IPS-18a (cell line): ENCODE measurements around the gene SLAMF9.
A peak's percentile ranks its signal among the peaks of the same experiment; 100 is the strongest.

Source experiments
- H3K27ac ChIP-seq: one replicate; pipeline ENCODE4 v1.5.1; 2013; ENCODE audit warnings: low read length
- H3K27me3 ChIP-seq: one replicate; pipeline ENCODE4 v1.6.1; 2013; ENCODE audit warnings: mild to moderate bottlenecking, low read length; ENCODE audit not compliant: control insufficient read depth, insufficient read depth
- H3K36me3 ChIP-seq: one replicate; pipeline ENCODE4 v1.6.1; 2013; ENCODE audit warnings: low read depth, low read length; ENCODE audit not compliant: control insufficient read depth
- H3K4me1 ChIP-seq: one replicate; pipeline ENCODE4 v1.6.1; 2013; ENCODE audit warnings: low read depth, low read length; ENCODE audit not compliant: control insufficient read depth
- H3K4me3 ChIP-seq: one replicate; pipeline ENCODE4 v1.5.1; 2013; ENCODE audit warnings: low read length
- H3K9ac ChIP-seq: one replicate; pipeline ENCODE4 v1.6.1; 2013; ENCODE audit warnings: mild to moderate bottlenecking, low read length, moderate library complexity
- H3K9me3 ChIP-seq: one replicate; pipeline ENCODE4 v1.6.1; 2013; ENCODE audit warnings: low read depth, low read length; ENCODE audit not compliant: control insufficient read depth

Gene SLAMF9

GRCh38 chr1:159929155-159930051 lies 24.6 kb downstream of the SLAMF9 start:
- no peaks in the 10 kb centered on the region for H3K9me3 ChIP-seq
- H3K9ac ChIP-seq = no peak overlapping the region
- H3K27ac ChIP-seq = no peak overlapping the region
- peaks cover 8% of the 10 kb centered on the region for H3K27me3 ChIP-seq
- H3K4me1 ChIP-seq = no peaks in the 10 kb centered on the region
- H3K4me3 ChIP-seq = no peak overlapping the region
- H3K36me3 ChIP-seq = peaks cover 39% of the 10 kb centered on the region

DNA sequence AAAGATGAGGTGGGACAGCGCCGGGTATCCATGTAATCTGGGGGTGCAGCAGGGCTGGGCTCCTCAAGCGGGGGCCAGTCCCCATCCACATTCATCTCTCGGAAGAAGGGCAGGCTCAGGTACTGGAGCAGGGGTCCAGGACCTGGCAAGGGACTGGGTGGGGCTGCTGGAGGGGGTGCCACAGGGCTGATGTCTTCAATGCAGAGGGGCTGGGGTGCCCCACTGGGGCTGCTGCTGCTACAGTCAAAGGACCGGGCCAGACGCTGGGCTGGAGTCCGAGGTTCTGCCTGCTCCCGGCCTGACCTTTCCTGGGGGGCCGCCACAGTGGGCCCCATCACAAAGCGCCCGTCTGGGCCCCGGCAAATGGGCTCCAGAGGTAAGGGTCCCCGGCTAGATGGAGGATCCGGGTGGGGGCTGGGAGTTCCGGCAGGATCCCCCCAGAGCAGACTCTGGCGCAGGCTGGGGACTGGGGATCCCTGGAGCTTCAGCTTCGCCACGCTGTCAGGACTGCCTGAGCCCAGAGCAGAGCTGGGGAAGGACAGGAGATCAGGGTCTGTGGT lies 25.5 kb downstream of the SLAMF9 start:
- no peak overlapping the region for H3K4me3 ChIP-seq
- H3K27ac ChIP-seq = no peak overlapping the region
- H3K36me3 ChIP-seq = peaks cover 38% of the 10 kb centered on the region
- H3K9me3 ChIP-seq = no peaks in the 10 kb centered on the region
- no peak overlapping the region for H3K9ac ChIP-seq
- H3K27me3 ChIP-seq = peaks cover 17% of the 10 kb centered on the region
- peaks cover 3% of the 10 kb centered on the region for H3K4me1 ChIP-seq

GRCh38 chr1:159927849-159928431 lies 26.1 kb downstream of the SLAMF9 start:
- Histone ChIP-seq H3K9me3 (no peaks in the 10 kb centered on the region), H3K9ac (no peak overlapping the region), H3K4me3 (no peak overlapping the region), H3K27me3 (peaks cover 18% of the 10 kb centered on the region), H3K4me1 (peaks cover 10% of the 10 kb centered on the region), H3K27ac (no peak overlapping the region), H3K36me3 (peaks cover 36% of the 10 kb centered on the region)

- Histone ChIP-seq H3K27ac (no peak overlapping the region), H3K4me1 (peaks cover 12% of the 10 kb centered on the region)
Observed at GRCh38 chr1:159927211-159927848, 26.7 kb downstream of the SLAMF9 start.

GRCh38 chr1:159925719-159926078 lies 28.3 kb downstream of the SLAMF9 start:
- Histone ChIP-seq H3K4me3 (peak overlapping the region; percentile 78), H3K27ac (no peak overlapping the region), H3K9me3 (no peaks in the 10 kb centered on the region), H3K9ac (peak overlapping the region; percentile 68), H3K36me3 (peaks cover 29% of the 10 kb centered on the region), H3K4me1 (peaks cover 12% of the 10 kb centered on the region), H3K27me3 (peaks cover 18% of the 10 kb centered on the region)

More at GRCh38 chr1:159927211-159927848, 26.7 kb downstream of the SLAMF9 start:
- Histone ChIP-seq H3K4me3 (no peak overlapping the region), H3K9me3 (no peaks in the 10 kb centered on the region), H3K9ac (no peak overlapping the region), H3K36me3 (peaks cover 35% of the 10 kb centered on the region), H3K27me3 (peaks cover 18% of the 10 kb centered on the region)

DNA sequence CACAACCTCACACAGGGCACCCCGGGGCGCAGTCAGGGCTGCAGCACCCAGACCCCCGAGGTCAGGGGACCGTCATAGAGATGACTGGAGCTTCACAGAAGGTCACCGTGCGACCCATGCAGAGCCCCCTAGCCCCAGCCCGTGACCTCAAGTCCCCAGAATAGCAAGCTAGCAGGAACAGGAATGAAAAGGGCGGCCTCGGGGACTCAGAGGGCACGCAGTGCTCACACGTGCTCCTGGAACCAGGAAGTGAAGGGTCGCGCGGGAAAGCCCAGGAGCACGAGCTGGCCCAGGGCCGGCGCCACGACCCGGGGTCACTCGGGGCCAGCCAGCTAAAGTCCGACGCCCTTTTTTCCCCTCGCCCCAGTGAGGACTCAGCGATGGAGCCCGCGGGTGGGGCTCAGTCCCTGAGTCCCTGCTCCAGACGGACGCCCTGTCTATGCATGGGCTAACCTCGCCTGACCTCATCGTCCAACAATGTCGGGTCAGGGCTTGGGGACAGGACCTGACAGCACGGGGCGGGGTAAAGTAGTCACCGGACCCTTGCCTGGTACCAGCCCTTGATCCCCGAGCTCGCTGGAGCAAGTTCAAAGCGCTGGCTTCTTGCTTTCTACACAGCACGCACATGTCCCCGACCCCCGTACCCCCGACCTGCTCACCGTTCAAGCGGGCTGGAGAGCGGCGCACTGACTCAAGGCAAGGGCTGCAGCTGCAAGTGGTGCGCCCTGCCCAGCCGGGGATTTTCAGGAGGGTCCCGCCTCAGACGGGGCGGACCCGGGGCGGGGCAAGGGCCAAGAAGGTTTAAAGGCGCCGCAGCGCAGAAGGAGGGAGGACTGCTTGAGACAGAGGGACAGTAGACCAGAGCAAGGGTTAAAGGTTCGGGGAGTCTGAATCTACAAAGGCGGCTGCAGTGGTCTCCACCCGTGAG lies 29.0 kb downstream of the SLAMF9 start, which contains the start of gene TAGLN2:
Gene TAGLN2 (minus strand): TSS at position 717 of the 928 bp plus-strand sequence. CDS start 4,998 bp downstream, outside the sequence.
- no peak within 1 kb of the TSS for H3K27ac ChIP-seq
- H3K36me3 ChIP-seq = peaks cover 30% of the 10 kb centered on the region
- no peaks in the 10 kb centered on the region for H3K9me3 ChIP-seq
- H3K27me3 ChIP-seq = peaks cover 18% of the 10 kb centered on the region
- H3K9ac ChIP-seq = peak within 1 kb of the TSS; percentile 68
- H3K4me1 ChIP-seq = peaks cover 12% of the 10 kb centered on the region
- peak within 1 kb of the TSS; percentile 78 for H3K4me3 ChIP-seq

- peaks cover 33% of the 10 kb centered on the region for H3K36me3 ChIP-seq
- peak overlapping the region; percentile 68 for H3K9ac ChIP-seq
- H3K27ac ChIP-seq = no peak overlapping the region
- H3K27me3 ChIP-seq = peaks cover 18% of the 10 kb centered on the region
- H3K4me1 ChIP-seq = peaks cover 12% of the 10 kb centered on the region
- H3K9me3 ChIP-seq = no peaks in the 10 kb centered on the region
- peak overlapping the region; percentile 78 for H3K4me3 ChIP-seq
Observed at GRCh38 chr1:159924025-159924790, 29.8 kb downstream of the SLAMF9 start.

DNA sequence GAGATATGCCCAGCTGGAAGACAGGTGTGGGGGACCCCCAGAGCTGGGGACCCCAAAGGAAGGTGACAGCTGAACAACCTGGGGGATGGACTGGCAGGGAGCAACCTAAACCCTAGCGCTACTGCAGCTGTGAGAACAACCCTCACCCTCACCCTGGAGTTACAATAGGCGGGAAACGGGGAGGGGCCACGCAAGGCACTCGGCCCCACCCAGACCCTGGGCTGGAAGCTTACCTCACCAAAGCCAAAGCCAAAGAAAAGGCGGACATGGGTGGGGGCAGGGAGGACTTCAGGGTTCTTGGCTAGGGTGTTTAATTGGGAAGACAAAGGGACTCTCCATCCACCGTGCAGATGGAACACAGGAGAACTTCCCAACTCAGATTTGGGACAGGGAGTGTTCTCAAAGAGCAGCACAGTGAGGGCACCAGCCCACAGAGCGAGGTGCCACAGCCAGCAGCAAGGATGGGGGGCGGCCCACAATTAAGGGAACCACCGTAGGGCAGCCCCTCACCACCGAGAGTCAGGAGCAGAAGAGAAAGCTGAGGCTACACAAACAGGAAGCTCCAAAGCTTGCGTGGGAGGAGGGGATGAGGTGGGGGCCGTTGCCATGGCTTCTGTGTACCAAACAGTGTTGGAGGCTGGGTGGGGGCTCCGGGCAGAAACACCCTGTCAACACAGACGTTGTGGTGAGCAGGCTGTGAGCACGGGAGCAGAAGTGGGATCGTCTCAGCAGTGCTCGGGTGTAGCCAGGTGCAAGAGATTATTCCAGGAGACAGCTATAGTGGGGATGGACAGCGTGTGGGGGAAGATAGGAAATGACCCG lies 30.6 kb downstream of the SLAMF9 start:
- H3K27ac ChIP-seq = no peak overlapping the region

GRCh38 chr1:159922511-159923202 lies 31.4 kb downstream of the SLAMF9 start:
- no peak overlapping the region for H3K4me3 ChIP-seq
- peak overlapping the region; percentile 16 for H3K9ac ChIP-seq

More for the DNA sequence above, 30.6 kb downstream of the SLAMF9 start:
- no peaks in the 10 kb centered on the region for H3K9me3 ChIP-seq
- H3K4me3 ChIP-seq = peak overlapping the region; percentile 78
- peaks cover 12% of the 10 kb centered on the region for H3K4me1 ChIP-seq
- H3K36me3 ChIP-seq = peaks cover 29% of the 10 kb centered on the region
- H3K27me3 ChIP-seq = peaks cover 18% of the 10 kb centered on the region
- H3K9ac ChIP-seq = peak overlapping the region; percentile 43

More at GRCh38 chr1:159922511-159923202, 31.4 kb downstream of the SLAMF9 start:
- Histone ChIP-seq H3K27me3 (peaks cover 18% of the 10 kb centered on the region), H3K4me1 (peaks cover 12% of the 10 kb centered on the region), H3K36me3 (peaks cover 22% of the 10 kb centered on the region), H3K9me3 (no peaks in the 10 kb centered on the region), H3K27ac (no peak overlapping the region)
